Measurements from ENCODE around the gene TACC3.

DNA sequence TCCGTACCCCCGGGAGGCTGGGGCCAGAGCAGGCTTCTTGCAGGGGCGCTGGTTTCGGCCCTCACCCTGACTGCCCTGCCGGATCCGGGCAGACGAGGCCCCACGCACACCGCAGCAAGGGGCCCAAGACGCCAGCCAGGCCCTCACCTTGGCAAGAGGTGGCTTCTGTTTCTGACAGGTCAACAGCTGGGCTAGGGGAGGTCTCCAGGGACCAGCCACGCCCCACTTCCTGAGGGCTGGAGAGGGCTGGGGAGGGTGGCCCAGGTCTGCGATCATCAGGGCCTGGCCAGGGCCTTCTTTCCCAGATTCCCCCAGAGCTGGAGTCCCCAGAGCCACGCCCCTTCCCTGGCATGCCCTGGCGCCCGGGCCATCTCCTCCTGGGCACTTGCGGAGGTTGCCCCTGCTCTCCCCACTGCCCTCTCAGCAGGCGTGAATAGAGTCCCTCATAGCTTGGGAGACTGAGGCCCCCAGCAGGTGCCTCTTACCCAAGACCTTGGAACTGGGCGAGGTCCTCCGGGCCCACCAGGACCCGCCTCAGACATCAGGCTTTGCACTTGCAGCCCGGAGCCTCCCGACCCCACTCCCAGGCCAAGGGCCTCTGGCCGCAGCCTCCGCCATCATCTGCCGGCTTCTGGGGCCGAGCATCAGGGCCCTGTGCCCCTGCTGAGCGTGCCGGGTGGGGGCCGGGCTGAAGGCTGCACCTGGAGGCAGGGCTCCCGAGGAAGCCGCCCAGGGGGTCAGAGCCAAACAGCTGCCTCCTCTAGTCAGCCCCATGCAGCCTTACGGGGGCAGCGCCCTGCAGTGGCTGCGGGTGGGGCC lies 65.4 kb downstream of the TACC3 start:
- TF ChIP-seq POLR2A (IDR thresholded peaks at IDR 0.05) (no peak), EP300 (IDR thresholded peaks at IDR 0.05) (no peak)
- TF ChIP-seq, protein P1, sequence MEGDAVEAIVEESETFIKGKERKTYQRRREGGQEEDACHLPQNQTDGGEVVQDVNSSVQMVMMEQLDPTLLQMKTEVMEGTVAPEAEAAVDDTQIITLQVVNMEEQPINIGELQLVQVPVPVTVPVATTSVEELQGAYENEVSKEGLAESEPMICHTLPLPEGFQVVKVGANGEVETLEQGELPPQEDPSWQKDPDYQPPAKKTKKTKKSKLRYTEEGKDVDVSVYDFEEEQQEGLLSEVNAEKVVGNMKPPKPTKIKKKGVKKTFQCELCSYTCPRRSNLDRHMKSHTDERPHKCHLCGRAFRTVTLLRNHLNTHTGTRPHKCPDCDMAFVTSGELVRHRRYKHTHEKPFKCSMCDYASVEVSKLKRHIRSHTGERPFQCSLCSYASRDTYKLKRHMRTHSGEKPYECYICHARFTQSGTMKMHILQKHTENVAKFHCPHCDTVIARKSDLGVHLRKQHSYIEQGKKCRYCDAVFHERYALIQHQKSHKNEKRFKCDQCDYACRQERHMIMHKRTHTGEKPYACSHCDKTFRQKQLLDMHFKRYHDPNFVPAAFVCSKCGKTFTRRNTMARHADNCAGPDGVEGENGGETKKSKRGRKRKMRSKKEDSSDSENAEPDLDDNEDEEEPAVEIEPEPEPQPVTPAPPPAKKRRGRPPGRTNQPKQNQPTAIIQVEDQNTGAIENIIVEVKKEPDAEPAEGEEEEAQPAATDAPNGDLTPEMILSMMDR (IDR thresholded peaks at IDR 0.05): no peak
